Testis (tissue), 3 donors: Measurements from ENCODE around the gene COX7A1. TPM values are rescaled to one million over a fixed set of nuclear protein-coding genes. Genes with fewer than 3 reads are reported as not detected.
"Not testable (repeated sequence)": the region's sequence is repeated elsewhere in the genome, so short reads cannot be mapped to it uniquely, and the experiment has no call there.

Source experiments
- DNase-seq: peaks from one replicate; pipeline ENCODE4 v3.0.0-alpha.2; 2019
- H3K27ac ChIP-seq, 2 donors: fragments of 200-600 bp; sonication (generic); one replicate each; pipeline ENCODE4 v1.5.1; 2019
- H3K27me3 ChIP-seq: fragments of 200-600 bp; sonication (generic); one replicate; pipeline ENCODE4 v1.5.1; 2019
- H3K36me3 ChIP-seq: fragments of 200-600 bp; sonication (generic); one replicate; pipeline ENCODE4 v1.5.1; 2017; ENCODE audit warnings: low read depth; ENCODE audit errors: missing control alignments
- H3K4me1 ChIP-seq: fragments of 200-600 bp; sonication (generic); one replicate; pipeline ENCODE4 v1.5.1; 2019
- H3K4me3 ChIP-seq, 2 donors: fragments of 200-600 bp; sonication (generic); one replicate each; pipeline ENCODE4 v1.5.1; 2017 to 2019
- H3K9me3 ChIP-seq: fragments of 200-600 bp; sonication (generic); one replicate; pipeline ENCODE4 v1.5.1; 2017
- POLR2A ChIP-seq: fragments of 450-650 bp; IDR thresholded peaks from one replicate; pipeline ENCODE4 v1.6.1; 2017; ENCODE audit warnings: antibody characterized with exemption, mild to moderate bottlenecking, moderate library complexity
- WGBS, 2 donors: methylation state at CpG; one replicate each; pipeline ENCODE4 v1.1.5; 2018; 5-methylcytosine and 5-hydroxymethylcytosine counted together
- intact Hi-C: fragments of 100-400 bp; cut with DNase I; formaldehyde crosslinking; loops from one replicate; pipeline ENCODE4 v1.15.1; 2023; ENCODE audit warnings: low total_unique reads
- polyA plus RNA-seq: library from polyadenylated mRNA; stranded (reverse); fragments of 350-450 nt; fragmentation: Illumina TruSeq; extraction: RNeasy Lipid Tissue Mini Kit (QIAGEN cat#74804); gene quantifications from one replicate; pipeline ENCODE4 v1.2.3, GENCODE V29; 2014; ENCODE audit warnings: low read depth, low replicate concordance; ENCODE audit not compliant: insufficient read depth
- total RNA-seq, 2 donors: library from RNA; depleted of rRNA; stranded (reverse); fragments of >200 nt; gene quantifications; one replicate each; pipeline ENCODE4 v1.2.3, GENCODE V29; 2016
- TF ChIP-seq, protein P1 (sequence below), 3 experiments: fragments of 450-650 bp in 2 of 3; fragments of 200-600 bp in 1 of 3; sonication (generic) in 1 of 3; IDR thresholded peaks; one replicate each; pipeline ENCODE4 v1.5.1; 2016 to 2019; ENCODE audit warnings: antibody characterized with exemption in 3 of 3, mild to moderate bottlenecking in 2 of 3, moderate library complexity in 1 of 3

Gene COX7A1
- total and polyA plus RNA-seq, 3 donors from 2014 or later = 0.79 to 25.4 (median 4.8) TPM

DNA sequence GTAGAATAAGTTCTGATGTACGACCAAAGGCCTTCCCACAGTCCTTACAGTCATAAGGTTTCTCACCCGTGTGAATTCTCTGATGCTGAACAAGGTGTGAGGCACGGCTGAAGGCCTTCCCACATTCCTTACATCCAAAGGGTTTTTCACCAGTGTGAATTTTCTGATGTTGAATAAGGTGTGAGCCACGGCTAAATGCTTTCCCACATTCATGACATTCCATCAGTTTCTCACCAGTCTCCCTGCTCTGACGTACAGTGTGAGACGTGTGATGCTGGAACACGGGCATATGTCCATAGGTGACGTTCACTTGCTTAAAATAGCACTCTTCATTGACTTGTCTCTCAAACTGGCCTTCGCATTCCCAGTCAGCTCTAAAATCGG lies 31.0 kb upstream of the COX7A1 start:
- no peaks in the 10 kb centered on the region for H3K4me1 ChIP-seq
- H3K27ac ChIP-seq = no peak overlapping the region
- no peak for TF ChIP-seq POLR2A
- TF ChIP-seq, protein P1, sequence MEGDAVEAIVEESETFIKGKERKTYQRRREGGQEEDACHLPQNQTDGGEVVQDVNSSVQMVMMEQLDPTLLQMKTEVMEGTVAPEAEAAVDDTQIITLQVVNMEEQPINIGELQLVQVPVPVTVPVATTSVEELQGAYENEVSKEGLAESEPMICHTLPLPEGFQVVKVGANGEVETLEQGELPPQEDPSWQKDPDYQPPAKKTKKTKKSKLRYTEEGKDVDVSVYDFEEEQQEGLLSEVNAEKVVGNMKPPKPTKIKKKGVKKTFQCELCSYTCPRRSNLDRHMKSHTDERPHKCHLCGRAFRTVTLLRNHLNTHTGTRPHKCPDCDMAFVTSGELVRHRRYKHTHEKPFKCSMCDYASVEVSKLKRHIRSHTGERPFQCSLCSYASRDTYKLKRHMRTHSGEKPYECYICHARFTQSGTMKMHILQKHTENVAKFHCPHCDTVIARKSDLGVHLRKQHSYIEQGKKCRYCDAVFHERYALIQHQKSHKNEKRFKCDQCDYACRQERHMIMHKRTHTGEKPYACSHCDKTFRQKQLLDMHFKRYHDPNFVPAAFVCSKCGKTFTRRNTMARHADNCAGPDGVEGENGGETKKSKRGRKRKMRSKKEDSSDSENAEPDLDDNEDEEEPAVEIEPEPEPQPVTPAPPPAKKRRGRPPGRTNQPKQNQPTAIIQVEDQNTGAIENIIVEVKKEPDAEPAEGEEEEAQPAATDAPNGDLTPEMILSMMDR (IDR thresholded peaks at IDR 0.05) = no peak
- WGBS, 2 donors = 84 to 90% methylated on average over 9 to 10 of the region's 10 CpGs
- H3K4me3 ChIP-seq = no peak overlapping the region
- DNase-seq = no peak
- no peaks in the 10 kb centered on the region for H3K27me3 ChIP-seq
- intact Hi-C loops = no loop called here
- H3K36me3 ChIP-seq = no peaks in the 10 kb centered on the region
- no peaks in the 10 kb centered on the region for H3K9me3 ChIP-seq

DNA sequence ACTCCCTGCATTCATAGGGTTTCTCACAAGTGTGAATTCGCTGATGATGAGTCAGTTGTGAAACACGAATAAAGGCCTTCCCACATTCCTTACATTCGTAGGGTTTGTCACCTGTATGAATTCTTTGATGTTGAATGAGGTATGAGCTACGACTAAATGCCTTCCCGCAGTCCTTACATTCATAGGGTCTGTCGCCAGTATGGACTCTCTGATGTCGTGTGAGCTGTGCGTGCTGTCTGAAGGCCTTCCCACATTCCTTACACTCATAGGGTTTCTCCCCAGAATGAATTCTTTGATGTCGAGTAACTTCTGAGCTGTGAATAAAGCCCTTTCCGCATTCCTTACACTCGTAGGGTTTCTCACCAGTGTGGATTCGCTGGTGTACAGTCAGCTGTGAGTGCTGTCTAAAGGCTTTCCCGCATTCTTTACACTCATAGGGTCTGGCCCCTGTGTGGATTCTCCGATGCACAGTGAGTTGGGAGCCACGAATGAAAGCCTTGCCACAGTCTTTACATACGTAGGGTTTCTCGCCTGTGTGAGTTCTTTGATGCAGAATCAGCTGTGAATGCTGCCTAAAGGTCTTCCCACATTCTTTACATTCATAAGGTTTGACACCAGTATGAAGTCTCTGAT lies 30.5 kb upstream of the COX7A1 start:
- TF ChIP-seq, protein P1 (IDR thresholded peaks at IDR 0.05) = no peak
- no peak for TF ChIP-seq POLR2A
- H3K9me3 ChIP-seq = no peaks in the 10 kb centered on the region
- H3K27me3 ChIP-seq = no peaks in the 10 kb centered on the region
- intact Hi-C loops = no loop called here
- no peaks in the 10 kb centered on the region for H3K4me1 ChIP-seq
- no peak for DNase-seq
- H3K36me3 ChIP-seq = no peaks in the 10 kb centered on the region
- no peak overlapping the region for H3K27ac ChIP-seq
- 90% methylated on average over 17 of the region's 17 CpGs for WGBS, 2 donors
- H3K4me3 ChIP-seq = no peak overlapping the region

DNA sequence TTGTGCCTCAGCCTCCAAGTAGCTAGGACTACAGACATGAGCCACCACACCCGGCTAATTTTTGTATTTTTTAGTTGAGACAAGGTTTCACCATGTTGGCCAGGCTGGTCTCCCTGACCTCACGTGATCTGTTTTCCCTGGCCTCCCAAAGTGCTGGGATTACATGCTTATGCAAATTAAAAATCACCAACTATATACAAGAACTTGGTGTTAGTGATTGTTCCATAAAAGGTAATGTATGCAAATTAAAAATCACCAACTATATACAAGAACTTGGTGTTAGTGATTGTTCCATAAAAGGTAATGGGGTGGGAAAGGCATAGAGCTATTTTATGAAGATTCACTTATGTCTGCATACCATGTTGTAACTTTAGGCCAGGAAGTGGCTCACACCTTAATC lies 26.8 kb upstream of the COX7A1 start:
- DNase-seq = not testable (repeated sequence)

DNA sequence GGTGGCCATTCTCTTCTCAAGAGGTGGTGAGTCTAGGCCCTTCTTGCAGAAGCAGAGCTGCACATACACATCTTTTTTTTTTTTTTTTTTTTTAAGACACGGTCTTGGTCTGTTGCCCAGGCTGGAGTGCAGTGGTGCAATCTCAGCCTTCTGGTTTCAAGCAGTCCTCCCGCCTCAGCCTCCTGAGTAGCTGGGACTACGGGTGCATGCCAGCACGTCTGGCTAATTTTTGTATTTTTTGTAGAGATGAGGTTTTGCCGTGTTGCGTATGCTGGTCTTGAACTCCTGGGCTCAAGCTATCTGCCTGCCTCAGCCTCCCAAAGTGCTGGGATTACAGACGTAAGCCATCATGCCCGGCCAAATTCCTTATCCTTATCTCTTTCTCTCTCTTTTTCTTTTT lies 21.6 kb upstream of the COX7A1 start:
- H3K27ac ChIP-seq, H3K4me1 ChIP-seq, H3K4me3 ChIP-seq, H3K27me3 ChIP-seq, H3K36me3 ChIP-seq, DNase-seq, H3K9me3 ChIP-seq: not testable (repeated sequence)
- intact Hi-C loops = loop anchor here (5.0 kb wide), 1 partner anchor 47 kb away; no protein-coding TSS in a partner anchor
- WGBS, 2 donors = 79 to 82% methylated on average over 8 of the region's 8 CpGs

More for the DNA sequence above, 26.8 kb upstream of the COX7A1 start:
- H3K4me3 ChIP-seq, H3K36me3 ChIP-seq, intact Hi-C loops, H3K27me3 ChIP-seq, H3K9me3 ChIP-seq, H3K4me1 ChIP-seq, H3K27ac ChIP-seq: not testable (repeated sequence)
- WGBS, 2 donors = 37 to 76% methylated on average over 2 of the region's 2 CpGs

DNA sequence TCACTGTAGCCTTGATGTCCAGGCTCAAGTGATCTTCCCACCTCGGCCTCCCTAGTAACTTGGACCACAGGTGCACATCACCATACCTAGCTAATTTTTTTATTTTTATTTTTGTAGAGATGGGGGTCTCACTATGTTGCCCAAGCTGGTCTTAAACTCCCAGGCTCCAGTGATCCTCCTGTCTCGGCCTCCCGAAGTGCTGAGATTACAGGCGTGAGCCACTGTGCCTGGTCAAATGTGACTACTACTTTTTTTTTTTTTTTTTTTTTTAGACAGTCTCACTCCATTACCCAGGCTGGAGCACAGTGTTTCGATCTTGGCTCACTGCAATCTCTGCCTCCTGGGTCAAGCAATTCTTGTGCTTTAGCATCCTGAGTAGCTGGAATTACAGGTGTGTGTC lies 20.6 kb upstream of the COX7A1 start:
- no peaks in the 10 kb centered on the region for H3K9me3 ChIP-seq
- no peak overlapping the region for H3K4me3 ChIP-seq
- DNase-seq = no peak
- no peaks in the 10 kb centered on the region for H3K27me3 ChIP-seq
- intact Hi-C loops = loop anchor here (5.0 kb wide), 1 partner anchor 46 kb away; no protein-coding TSS in a partner anchor
- H3K36me3 ChIP-seq = no peaks in the 10 kb centered on the region
- WGBS, 2 donors = 94 to 96% methylated on average over 5 of the region's 5 CpGs
- no peak overlapping the region for H3K27ac ChIP-seq
- TF ChIP-seq, protein P1 (IDR thresholded peaks at IDR 0.05) = no peak
- no peak for TF ChIP-seq POLR2A
- no peaks in the 10 kb centered on the region for H3K4me1 ChIP-seq
